ENCODE measurements around the gene CD69.
"Not testable (repeated sequence)": the region's sequence is repeated elsewhere in the genome, so short reads cannot be mapped to it uniquely, and the experiment has no call there.

CD69 gene

DNA sequence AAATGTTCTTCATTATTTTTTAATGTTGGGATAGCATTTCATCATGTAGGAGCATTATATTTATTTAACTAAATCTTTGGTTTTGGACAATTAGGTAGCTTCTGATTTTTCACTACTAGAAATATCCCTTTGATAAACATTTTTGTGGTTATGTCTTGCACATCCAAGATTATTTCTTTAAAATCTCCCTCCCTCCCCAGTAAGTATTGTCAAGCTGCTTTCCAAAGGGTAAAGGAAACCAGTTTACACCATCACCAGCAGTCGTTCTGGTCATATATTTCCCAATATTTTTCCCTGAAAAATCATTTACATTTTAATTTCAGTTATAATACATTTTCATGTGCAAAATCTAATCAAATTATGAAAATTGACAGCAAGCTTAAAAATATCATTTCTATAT is 11.1 kb downstream of the CD69 start:
- DNase-seq (ENCODE audit: low spot score): no peak

DNA sequence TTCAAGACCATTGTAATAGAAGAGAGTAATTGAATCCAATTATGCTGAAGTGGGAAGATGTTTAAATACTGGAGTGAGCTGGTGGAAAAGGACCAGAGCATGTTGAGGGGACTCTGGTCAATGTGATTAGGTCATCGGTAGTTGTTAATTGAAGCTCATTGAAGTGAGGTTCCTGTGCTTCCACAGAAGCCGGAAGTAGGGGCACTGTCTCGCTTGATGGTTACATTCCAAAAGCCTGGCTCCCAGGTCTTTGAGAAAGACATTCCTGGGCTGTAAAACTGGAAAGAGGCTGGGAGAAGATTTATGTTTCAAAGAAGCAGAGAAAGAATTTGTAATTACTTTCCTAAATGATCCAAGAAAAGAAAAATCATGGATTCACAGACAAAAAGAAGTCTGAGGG is 15.5 kb downstream of the CD69 start:
- no peak for DNase-seq (ENCODE audit: low spot score)

DNA sequence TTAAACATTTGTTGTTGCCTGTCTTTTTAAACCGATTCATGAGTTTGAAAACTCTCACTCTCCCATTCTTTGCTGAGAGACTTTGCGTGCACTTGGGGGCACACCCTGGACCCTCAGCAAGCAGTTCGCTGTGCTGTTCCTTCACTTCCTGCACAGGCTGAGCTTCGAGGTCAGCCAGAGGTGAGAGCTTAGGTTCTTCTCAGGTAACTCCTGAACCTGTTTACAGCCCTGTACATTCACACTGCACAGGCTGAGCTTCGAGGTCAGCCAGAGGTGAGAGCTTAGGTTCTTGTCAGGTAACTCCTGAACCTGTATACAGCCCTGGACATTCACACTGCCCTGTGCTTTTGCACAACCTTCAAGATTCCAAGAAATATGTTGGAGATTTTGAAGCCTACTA is 18.0 kb downstream of the CD69 start:
- DNase-seq (ENCODE audit: low spot score): no peak

DNA sequence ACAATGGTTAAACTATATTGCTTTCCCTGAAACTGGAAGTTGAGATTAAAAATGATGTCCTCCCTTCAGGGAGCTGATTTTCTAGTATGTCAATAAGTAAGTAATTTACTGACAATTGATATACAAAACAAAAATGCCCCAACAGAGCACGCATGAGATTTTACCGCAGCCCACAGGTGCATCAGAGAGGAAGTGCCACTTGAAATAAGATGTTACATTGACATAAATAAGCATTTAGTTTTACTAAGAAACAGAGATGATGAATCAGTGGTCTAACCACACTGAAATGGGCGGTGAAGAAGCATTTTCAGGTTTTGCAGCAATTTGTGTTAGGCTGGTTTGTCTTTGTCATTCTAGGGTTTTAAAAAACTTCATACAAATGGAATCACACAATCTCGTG is 19.0 kb downstream of the CD69 start:
- no peak for DNase-seq (ENCODE audit: low spot score)

DNA sequence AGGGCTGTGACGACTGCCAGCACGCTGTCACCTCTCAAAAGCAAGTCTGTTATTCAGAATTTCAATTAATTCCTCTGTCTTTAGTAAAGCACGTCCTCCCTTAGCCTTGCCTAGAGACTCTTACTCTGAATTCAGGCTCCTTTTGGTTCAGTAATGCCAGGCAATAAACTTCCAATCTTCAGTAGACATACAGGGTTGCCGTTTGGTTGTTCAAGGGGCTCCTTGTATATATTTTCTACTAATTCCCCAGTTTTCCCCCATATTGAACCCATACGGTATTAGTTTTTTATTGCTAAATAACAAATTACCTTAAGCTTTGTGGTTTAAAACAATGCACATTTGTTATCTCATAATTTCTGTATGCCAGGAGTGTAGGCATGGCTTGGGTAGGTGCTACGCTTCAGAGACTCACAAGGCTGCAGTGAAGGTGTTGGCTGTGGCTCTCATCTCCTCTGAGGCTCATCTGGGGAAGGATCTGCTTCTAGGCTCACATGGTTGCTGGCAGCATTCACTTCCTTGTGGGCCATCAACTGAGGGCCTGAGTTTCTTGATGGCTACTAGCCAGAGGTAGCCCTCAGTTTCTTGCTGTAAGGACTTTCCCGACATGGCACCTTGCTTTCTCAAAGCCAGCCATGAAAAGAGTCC is 20.5 kb downstream of the CD69 start:
- peak; percentile 44 for DNase-seq (ENCODE audit: low spot score)

DNA sequence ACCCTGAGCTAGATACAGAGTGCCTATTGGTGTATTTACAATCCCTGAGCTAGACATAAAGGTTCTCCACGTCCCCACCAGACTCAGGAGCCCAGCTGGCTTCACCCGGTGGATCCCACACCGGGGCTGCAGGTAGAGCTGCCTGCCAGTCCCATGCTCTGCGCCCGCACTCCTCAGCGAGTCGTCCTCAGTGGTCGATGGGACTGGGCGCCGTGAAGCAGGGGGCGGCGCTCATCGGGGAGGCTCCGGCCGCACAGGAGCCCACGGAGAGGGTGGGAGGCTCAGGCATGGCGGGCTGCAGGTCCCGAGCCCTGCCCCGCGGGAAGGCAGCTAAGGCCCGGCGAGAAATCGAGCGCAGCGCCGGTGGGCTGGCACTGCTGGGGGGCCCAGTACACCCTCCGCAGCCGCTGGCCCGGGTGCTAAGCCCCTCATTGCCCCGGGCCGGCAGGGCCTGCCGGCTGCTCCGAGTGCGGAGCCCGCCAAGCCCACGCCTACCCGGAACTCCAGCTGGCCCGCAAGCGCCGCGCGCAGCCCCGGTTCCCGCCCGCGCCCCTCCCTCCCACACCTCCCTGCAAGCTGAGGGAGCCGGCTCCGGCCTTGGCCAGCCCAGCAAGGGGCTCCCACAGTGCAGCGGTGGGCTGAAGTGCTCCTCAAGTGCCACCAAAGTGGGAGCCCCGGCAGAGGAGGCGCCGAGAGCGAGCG is 21.1 kb downstream of the CD69 start:
- not testable (repeated sequence) for DNase-seq (ENCODE audit: low spot score)

DNA sequence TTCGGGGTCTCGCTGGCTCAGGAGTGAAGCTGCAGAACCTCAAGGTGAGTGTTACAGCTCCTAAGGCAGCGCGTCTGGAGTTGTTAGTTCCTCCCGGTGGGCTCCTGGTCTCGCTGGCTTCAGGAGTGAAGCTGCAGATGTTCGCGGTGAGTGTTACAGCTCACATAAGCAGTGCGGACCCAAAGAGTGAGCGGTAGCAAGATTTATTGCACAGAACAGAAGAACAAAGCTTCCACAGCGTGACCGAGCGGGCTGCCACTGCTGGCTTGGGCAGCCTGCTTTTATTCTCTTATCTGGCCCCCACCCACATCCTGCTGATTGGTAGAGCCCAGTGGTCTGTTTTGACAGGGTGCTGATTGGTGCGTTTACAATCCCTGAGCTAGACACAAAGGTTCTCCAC is 21.8 kb downstream of the CD69 start:
- DNase-seq (ENCODE audit: low spot score): not testable (repeated sequence)

DNA sequence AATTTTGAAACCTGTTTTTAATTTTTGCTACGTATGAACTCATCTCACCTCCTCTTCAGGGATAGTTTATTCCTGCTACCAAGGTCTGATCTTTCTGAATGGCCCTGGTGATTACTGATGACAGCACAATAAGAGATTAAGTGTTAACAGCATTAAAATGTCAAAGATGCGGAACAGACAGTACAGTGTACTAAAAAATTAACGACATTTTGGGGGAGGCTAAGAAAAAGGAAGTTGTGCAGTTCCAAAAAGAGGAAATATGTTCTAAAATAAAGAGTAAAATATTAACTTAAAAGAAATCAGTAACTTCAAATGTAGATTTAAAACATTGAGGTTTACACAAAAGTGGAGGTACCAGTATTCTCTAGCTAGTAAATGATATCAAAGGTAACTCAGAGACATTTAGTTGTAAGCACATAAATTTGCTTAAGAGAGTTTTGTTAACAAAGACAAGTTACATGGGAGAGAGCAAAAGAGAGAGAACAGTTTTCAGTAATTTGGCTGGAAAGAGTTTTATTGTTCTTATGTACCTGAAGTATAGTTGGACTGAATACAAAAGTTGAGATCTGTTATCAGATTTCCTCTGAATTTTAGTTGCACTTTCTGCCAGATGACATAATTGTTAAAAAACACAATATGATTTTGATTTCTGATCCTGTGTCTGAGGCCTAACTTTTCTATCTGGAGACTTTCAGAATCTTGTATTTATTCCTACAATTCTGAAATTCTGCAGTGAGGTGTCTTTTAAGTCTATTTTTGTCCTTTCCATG is 23.6 kb downstream of the CD69 start:
- DNase-seq (ENCODE audit: low spot score): peak; percentile 34

DNA sequence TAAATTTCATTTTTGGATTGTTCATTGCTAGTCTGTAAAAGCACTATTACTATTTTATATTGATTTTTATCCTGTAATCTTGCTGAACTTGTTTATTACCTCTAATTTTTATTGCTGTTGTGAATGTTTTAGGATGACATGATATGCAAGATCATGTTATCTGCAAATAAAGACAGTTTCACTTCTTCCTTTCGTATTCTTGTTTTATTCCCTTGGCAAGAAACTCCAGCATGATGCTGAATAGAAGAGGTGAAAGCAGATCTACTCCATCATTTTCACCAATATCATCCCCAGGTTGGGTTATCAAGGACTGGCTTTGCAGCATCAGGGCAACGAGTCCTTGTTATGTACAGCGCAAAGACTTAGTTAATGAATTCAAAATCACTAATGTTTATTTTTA is 25.1 kb downstream of the CD69 start:
- DNase-seq (ENCODE audit: low spot score): no peak

DNA sequence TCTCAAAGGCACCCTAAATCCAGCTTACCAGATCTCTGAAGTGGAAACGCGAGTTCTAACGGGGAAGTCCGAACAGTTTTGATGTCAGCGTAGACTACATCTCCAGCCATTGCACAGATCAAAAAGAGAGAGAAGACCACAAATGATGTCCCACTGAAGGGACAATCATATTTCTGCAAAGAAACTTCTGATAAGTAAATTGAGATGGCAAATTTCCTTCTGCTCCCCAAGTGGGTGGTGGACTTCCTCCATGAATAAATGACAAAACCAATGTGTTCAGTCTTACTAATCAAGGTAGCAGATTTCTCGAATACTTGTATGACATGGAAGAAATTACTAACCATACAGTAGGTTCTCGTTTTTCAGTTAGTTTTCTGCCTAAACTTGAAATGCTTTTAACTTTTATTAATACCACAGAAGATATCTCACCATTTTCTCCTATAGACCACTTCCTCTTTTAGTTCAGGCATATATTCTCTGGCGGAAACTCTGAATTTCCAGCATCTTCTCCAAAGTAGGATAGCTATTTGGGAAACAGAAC is 27.7 kb downstream of the CD69 start, which contains the start of gene CLECL1:
CLECL1 (minus strand) TSS at position 177 of the 541 bp plus-strand sequence.
- no peak for DNase-seq (ENCODE audit: low spot score)

DNA sequence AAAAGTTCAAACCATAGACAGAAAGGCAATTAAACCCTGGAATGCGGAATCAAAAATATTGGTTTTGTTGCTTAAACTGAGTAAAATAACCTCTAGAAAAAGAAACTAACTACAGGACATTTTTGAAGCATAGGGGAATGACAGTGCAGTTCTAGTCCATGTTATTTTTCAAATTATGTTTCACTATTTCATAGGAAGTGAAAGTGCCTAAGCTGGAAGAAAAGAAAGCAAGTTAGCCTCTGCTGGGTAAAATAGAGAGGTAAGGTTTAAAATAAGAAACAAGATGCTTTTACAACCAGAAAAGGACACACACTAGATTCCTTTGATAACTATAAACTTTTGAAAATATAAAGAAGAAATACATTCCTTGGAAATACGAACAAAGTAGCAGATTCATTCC is 28.9 kb downstream of the CD69 start:
- peak; percentile 35 for DNase-seq (ENCODE audit: low spot score)

DNA sequence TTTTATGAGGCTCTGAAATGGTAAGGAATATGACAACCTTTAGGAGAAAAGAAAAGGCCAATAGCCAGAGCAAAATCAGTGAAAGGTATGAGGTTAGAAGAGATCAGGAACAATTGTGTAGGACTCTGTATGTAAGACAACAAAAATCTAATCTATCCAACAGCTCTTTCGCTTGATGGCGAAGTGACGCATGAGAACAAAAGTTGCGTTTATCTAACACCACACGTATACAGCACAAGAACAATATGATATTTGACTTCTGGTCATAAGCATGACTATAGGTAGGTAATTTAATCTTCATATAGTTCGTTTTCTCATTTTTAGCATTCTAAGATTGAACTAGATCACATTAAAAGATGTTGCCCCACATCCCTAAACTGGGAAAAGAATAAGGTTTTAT is 29.3 kb downstream of the CD69 start:
- DNase-seq (ENCODE audit: low spot score): no peak

DNA sequence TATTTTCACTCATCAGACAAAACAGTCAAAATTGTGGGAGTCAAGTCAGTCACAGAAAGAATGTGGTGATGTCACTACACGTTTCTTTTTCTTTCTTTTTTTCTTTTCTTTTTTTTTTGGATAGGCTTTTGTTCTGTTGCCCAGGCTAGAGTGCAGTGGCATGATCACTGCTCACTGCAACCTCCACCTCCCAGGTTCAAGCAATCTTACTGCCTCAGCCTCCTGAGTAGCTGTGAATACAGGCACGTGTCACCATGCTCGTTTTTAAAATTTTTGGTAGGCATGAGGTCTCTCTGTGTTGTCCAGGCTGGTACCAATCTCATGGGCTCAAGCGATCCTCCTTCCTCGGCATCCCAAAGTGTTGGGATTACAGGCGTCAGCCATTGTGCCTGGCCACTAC is 30.1 kb downstream of the CD69 start:
- no peak for DNase-seq (ENCODE audit: low spot score)

DNA sequence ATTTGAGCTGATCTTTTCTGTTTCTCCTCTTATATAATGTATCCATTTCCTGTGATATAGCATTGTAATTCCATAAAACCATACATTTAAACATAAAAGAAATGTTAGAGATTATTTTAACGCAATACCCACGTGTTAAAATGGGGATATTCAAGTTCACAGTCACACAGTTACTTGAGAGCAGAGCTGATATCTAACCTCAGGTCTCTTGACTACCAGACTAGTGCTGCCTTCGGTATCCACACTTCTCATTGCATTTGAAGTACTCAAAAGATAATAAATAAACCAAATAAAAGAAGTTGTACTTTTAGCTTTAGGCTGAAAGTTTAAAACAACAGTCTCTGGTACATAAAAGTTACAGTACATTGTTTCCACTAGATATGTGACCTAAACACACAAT is 30.7 kb downstream of the CD69 start:
- no peak for DNase-seq (ENCODE audit: low spot score)

DNA sequence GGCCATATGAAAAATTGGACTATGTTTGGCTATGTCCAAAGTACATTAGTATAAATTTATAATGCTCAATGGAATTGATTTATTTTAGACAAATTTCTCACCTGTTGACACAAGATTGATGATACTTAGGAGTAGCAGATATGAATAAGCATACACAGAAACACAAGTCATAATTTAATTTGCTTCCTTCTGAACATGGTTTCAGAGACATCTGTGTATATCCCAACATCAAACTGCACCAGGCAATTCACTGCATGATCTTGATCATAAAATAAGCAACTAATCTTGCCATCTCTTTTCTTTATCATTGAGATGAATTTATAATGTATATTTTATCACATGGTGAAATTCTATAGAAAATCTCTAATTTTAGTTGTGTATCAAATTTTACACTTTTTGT is 31.6 kb downstream of the CD69 start:
- DNase-seq (ENCODE audit: low spot score): no peak

DNA sequence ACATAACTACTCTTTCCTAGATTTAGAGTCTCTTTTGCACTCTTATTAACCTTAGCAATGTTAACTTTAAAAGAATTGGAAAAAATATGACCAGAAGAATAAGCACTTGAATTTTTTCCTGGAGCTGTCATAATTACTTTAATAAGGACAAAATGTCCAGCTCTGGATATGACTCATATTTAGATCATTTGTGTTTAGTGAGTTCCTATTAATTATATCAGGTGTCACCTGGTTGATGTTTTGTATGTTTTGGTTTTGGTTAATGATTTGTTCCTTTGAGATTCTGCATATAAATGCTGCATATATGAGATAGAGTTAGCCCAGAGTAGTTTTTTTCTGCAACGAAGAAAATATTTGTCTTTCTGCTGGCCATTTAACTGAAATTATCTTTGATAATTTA is 32.9 kb downstream of the CD69 start:
- DNase-seq (ENCODE audit: low spot score): no peak

DNA sequence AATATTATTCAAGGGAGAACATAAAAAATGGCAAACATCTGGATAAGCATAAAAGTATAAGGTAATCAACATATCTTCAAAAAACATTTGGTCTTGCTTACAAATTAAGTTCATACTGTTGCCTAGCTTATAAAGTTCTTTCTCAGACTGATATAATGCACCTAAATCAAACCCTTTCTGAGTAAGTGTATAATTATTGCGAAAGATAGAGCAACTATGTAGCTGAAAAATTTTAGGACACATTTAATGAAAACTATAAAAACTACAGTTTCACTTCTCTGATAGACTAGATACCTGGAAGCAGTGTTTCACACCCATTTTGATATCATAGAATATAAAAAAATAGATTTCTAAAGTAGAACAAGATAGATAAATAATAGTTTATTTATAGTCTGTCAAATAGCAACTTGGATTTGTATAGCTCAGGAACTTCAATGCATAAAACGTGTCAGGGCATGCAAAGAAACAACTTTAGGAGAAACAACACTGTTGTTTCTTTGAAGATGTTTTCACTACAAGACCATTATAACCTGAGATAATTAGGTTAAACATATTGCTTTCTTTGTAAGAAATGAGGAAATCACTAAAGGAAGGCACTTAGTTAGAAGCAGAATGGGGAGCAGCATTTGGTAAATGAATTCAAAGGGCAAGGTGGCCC is 35.4 kb downstream of the CD69 start:
- no peak for DNase-seq (ENCODE audit: low spot score)

DNA sequence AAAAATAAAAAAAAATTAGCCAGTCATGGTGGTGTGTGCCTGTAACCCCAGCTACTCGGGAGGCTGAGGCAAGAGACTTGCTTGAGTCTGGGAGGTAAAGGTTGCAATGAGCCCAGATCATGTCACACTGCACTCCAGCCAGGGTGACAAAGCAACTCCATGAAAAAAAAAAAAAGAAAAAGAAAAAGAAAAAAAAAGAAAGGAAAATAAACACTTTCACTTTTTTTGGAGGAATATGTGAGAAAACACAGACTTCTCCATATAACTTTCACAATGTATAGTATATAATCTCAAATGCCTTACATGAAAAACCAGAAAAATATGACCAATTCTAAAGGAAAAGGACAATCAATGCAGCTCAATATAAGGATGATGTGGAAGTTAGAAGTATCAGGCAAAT is 36.7 kb downstream of the CD69 start:
- DNase-seq (ENCODE audit: low spot score): no peak

DNA sequence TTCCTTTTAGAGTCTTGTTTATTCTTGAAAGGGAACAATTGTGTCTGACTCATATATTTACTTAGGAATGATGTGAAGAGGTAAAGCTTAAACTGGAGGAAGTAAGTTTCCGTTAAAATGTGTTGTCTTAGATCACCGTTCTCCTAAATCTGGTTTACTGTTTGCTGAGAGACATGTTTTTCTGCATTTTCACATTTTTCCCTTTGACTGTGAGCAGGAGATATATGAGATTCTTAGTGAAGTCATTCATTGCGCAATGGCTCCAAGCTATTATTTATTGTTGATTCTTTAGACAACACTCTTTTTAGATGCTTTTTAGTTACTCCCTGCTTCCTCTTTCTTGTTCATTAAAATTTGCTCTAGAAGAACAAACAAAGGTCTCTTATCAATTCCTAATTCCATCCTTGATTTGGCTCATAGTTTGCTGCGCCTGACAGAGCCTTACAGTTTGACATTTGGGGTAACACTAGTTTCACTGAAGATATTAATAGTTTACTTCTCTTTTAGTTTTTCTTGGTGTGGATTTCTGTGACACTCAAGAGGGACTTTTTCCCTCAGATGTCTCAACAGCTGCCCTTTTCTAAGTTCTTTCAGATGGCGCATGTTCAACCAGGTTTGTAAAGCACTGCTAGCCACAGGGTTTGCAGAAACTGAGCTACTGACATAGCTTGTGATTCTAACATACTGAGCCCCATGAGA is 39.2 kb downstream of the CD69 start:
- DNase-seq (ENCODE audit: low spot score): peak; percentile 39

DNA sequence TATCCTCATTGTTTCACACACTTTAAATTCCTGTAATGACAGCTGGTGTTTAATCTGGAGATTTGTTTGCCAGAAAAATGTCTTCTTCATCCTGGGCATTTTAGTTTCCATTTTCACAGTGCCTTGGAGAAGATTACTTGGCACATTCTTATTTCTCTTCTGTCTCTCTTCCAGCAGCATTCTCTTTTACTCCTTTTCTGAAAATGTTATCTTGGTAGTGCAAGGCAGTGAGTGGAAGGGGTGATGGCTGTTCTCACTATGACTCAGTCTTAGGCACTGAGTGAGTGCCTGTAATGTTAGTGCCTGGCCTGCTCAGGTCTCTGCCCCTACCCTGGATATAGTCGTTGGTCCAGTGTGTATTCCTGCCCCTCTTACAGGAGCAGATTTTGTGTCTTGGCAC is 40.9 kb downstream of the CD69 start:
- DNase-seq (ENCODE audit: low spot score): no peak

DNA sequence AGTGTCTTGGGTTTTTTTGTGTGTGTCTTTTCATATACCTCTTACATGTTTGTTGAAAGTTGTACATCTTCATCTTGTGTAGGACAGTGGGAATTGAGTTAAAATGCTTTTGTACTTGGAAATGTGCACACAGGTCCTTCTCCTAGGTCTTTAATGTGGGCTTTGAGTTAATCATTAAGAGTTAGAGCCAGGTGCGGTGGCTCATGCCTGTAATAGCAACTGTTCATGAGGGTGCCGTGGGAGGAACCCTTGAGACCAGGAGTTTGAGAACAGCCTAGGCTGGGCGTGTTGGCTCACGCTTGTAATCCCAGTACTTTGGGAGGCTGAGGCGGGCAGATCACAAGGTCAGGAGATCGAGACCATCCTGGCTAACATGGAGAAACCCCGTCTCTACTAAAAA is 41.7 kb downstream of the CD69 start:
- no peak for DNase-seq (ENCODE audit: low spot score)

Measured in germinal center (tissue), 1 donor.